Loucy (cell line): ENCODE results near the gene UBE2G2.

Experiments used
- H2AFZ ChIP-seq: fragments of 200-600 bp; sonication (generic); 2 replicates; pipeline ENCODE4 v1.6.0; 2016; ENCODE audit warnings: antibody characterized with exemption, mild to moderate bottlenecking, low read length, moderate library complexity
- H3F3A ChIP-seq: fragments of 200-600 bp; 2 replicates; pipeline ENCODE4 v1.6.0; 2016; ENCODE audit warnings: antibody characterized with exemption, low read depth, mild to moderate bottlenecking
- H3K27me3 ChIP-seq: fragments of 200-600 bp; sonication (generic); 2 replicates; pipeline ENCODE4 v1.6.1; 2014; ENCODE audit warnings: low read length, mild to moderate bottlenecking; ENCODE audit not compliant: insufficient read depth, poor library complexity, severe bottlenecking
- H3K36me3 ChIP-seq: fragments of 200-600 bp; sonication (generic); 2 replicates; pipeline ENCODE4 v1.6.1; 2016; ENCODE audit warnings: low read length; ENCODE audit not compliant: insufficient read depth
- H3K4me1 ChIP-seq: fragments of 200-600 bp; sonication (generic); 2 replicates; pipeline ENCODE4 v1.5.1; 2014; ENCODE audit warnings: low read length, mild to moderate bottlenecking; ENCODE audit not compliant: insufficient read depth, poor library complexity, severe bottlenecking
- H3K4me2 ChIP-seq: fragments of 200-600 bp; sonication (generic); 2 replicates; pipeline ENCODE4 v1.6.0; 2014; ENCODE audit warnings: antibody characterized with exemption, low read length, low read depth, mild to moderate bottlenecking; ENCODE audit not compliant: poor library complexity, severe bottlenecking
- H3K4me3 ChIP-seq: fragments of 200-600 bp; sonication (generic); 2 replicates; pipeline ENCODE4 v1.5.1; 2014; ENCODE audit warnings: low read length, mild to moderate bottlenecking, mixed read lengths; ENCODE audit not compliant: poor library complexity, severe bottlenecking
- H3K79me2 ChIP-seq: fragments of 200-600 bp; sonication (generic); 2 replicates; pipeline ENCODE4 v1.6.1; 2014; ENCODE audit warnings: low read length; ENCODE audit not compliant: insufficient read depth
- H3K9ac ChIP-seq: fragments of 200-600 bp; sonication (generic); 2 replicates; pipeline ENCODE4 v1.6.0; 2014; ENCODE audit warnings: mild to moderate bottlenecking, low read depth, low read length, moderate library complexity; ENCODE audit not compliant: poor library complexity, severe bottlenecking
- H3K9me2 ChIP-seq: fragments of 200-600 bp; sonication (generic); replicated peaks from 2 replicates; pipeline ENCODE4 v1.6.1; 2016; ENCODE audit warnings: low read depth, low read length, mixed read lengths
- H3K9me3 ChIP-seq: fragments of 200-600 bp; sonication (generic); 2 replicates; pipeline ENCODE4 v1.6.1; 2014; ENCODE audit warnings: mild to moderate bottlenecking, antibody characterized with exemption, low read length, low read depth; ENCODE audit not compliant: insufficient read depth
- H4K20me1 ChIP-seq: fragments of 200-600 bp; sonication (generic); 2 replicates; pipeline ENCODE4 v1.6.0; 2014; ENCODE audit warnings: antibody characterized with exemption, low read length, mild to moderate bottlenecking; ENCODE audit not compliant: insufficient read depth, poor library complexity, severe bottlenecking
- CTCF ChIP-seq: fragments of 200-600 bp; sonication (generic); conservative IDR thresholded peaks from 2 replicates; pipeline ENCODE4 v1.5.1; 2014; ENCODE audit warnings: mild to moderate bottlenecking, antibody characterized with exemption, low read length
- EZH2phosphoT487 ChIP-seq: fragments of 200-600 bp; IDR thresholded peaks from 2 replicates; pipeline ENCODE4 v1.6.1; 2018; ENCODE audit warnings: antibody characterized with exemption, mild to moderate bottlenecking, moderate library complexity, borderline replicate concordance

UBE2G2 gene

GRCh38 chr21:44829507-44830092 is 28.0 kb upstream of the UBE2G2 start:
- no peak for TF ChIP-seq CTCF
- peaks cover 7% of the 10 kb centered on the region; the same call in 1 of the 2 replicates for H3K9me3 ChIP-seq
- no peaks in the 10 kb centered on the region for H3F3A ChIP-seq
- no peaks in the 10 kb centered on the region for H4K20me1 ChIP-seq
- no peaks in the 10 kb centered on the region for H3K79me2 ChIP-seq
- no peak overlapping the region for H2AFZ ChIP-seq
- no peaks in the 10 kb centered on the region for H3K27me3 ChIP-seq
- H3K9ac ChIP-seq, result no peak overlapping the region
- no peaks in the 10 kb centered on the region for H3K36me3 ChIP-seq
- H3K4me1 ChIP-seq, result no peaks in the 10 kb centered on the region
- H3K4me2 ChIP-seq, result no peak overlapping the region
- H3K9me2 ChIP-seq, result no peaks in the 10 kb centered on the region
- H3K4me3 ChIP-seq, result no peak overlapping the region

GRCh38 chr21:44828362-44829056 is 26.9 kb upstream of the UBE2G2 start:
- TF ChIP-seq EZH2phosphoT487 (no peak), CTCF (no peak)
- Histone ChIP-seq H3F3A (no peaks in the 10 kb centered on the region), H3K79me2 (no peaks in the 10 kb centered on the region), H3K9me2 (no peaks in the 10 kb centered on the region), H3K9me3 (peaks cover 9% of the 10 kb centered on the region), H3K9ac (no peak overlapping the region), H3K4me1 (no peaks in the 10 kb centered on the region), H2AFZ (no peak overlapping the region), H4K20me1 (no peaks in the 10 kb centered on the region), H3K4me3 (no peak overlapping the region), H3K4me2 (no peak overlapping the region), H3K36me3 (no peaks in the 10 kb centered on the region), H3K27me3 (no peaks in the 10 kb centered on the region)

- H3K4me2 ChIP-seq, result no peak overlapping the region
- TF ChIP-seq EZH2phosphoT487, result no peak
- H4K20me1 ChIP-seq, result no peaks in the 10 kb centered on the region
- H3K9ac ChIP-seq, result no peak overlapping the region
- peaks cover 7% of the 10 kb centered on the region; the same call in 1 of the 2 replicates for H3K79me2 ChIP-seq
- H3K36me3 ChIP-seq, result no peaks in the 10 kb centered on the region
- peaks cover 15% of the 10 kb centered on the region for H3K9me3 ChIP-seq
- H3K4me3 ChIP-seq, result no peak overlapping the region
- no peaks in the 10 kb centered on the region for H3K9me2 ChIP-seq
- H2AFZ ChIP-seq, result no peak overlapping the region
- H3F3A ChIP-seq, result no peaks in the 10 kb centered on the region
- H3K27me3 ChIP-seq, result no peaks in the 10 kb centered on the region
- peaks cover 7% of the 10 kb centered on the region for H3K4me1 ChIP-seq
Measured at GRCh38 chr21:44823179-44823660, 21.6 kb upstream of the UBE2G2 start.
